ENCODE data around the gene CD28.
"Not testable (repeated sequence)": the region's sequence is repeated elsewhere in the genome, so short reads cannot be mapped to it uniquely, and the experiment has no call there.

The CD28 gene

GRCh38 chr2:203774760-203775159 is 68.3 kb downstream of the CD28 start:
- WGBS (ENCODE audit: insufficient coverage), result 85% methylated on average over 9 of the region's 9 CpGs
- POLR2A ChIA-PET, result no interaction called here
- Histone ChIP-seq H3K4me3 (ENCODE audit: control insufficient read depth in 1 of 7, extremely low read depth in 1 of 7, insufficient read depth in 4 of 7, low read depth in 2 of 7, low read length in 6 of 7) (no peak overlapping the region), H3K27me3 (replicated peaks in 2 of 5; ENCODE audit: control insufficient read depth in 4 of 5, insufficient read depth in 5 of 5, low read length in 4 of 5) (no peaks in the 10 kb centered on the region), H3K4me1 (ENCODE audit: control extremely low read depth in 1 of 4, control insufficient read depth in 4 of 4, insufficient read depth in 4 of 4, low read length in 3 of 4) (no peaks in the 10 kb centered on the region), H3K36me3 (ENCODE audit: control insufficient read depth in 4 of 4, insufficient read depth in 4 of 4, low read length in 3 of 4) (no peaks in the 10 kb centered on the region), H3K27ac (ENCODE audit: insufficient read depth in 1 of 2, low read depth in 1 of 2, low read length in 2 of 2, poor library complexity in 1 of 2, severe bottlenecking in 2 of 2) (no peak overlapping the region), H3K9me3 (ENCODE audit: control extremely low read depth in 1 of 5, control insufficient read depth in 4 of 5, insufficient read depth in 2 of 5, low read depth in 1 of 5, low read length in 4 of 5) (no peaks in the 10 kb centered on the region)
- CTCF ChIA-PET, result interaction anchor here (1.0 kb wide), 1 partner anchor 9 kb away, joined by 3 read pairs; no protein-coding TSS in a partner anchor
- no peak for DNase-seq

DNA sequence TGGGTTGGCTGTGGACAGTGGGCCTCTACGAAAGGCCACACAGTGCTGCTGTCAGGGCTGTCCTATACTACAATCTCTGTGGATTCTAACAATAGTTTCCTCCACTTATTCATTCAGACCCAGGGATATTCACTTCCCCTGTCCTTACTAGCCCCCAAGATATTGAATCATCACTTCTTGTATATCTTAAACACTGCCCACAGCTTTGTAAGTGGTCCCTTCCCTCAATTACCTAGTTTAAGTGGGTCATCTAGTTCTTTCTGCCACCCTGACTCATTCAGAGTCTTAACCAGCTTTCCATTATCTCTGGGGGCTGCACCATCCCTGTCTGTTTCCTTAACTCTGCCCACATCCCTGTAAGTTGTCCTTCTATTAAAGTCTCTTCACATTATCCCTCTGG is 69.2 kb downstream of the CD28 start:
- no peaks in the 10 kb centered on the region for H3K27me3 ChIP-seq (replicated peaks in 2 of 5; ENCODE audit: control insufficient read depth in 4 of 5, insufficient read depth in 5 of 5, low read length in 4 of 5)
- no peaks in the 10 kb centered on the region for H3K36me3 ChIP-seq (ENCODE audit: control insufficient read depth in 4 of 4, insufficient read depth in 4 of 4, low read length in 3 of 4)
- H3K9me3 ChIP-seq (ENCODE audit: control extremely low read depth in 1 of 5, control insufficient read depth in 4 of 5, insufficient read depth in 2 of 5, low read depth in 1 of 5, low read length in 4 of 5), result no peaks in the 10 kb centered on the region
- no peak overlapping the region for H3K27ac ChIP-seq (ENCODE audit: insufficient read depth in 1 of 2, low read depth in 1 of 2, low read length in 2 of 2, poor library complexity in 1 of 2, severe bottlenecking in 2 of 2)
- 94% methylated on average over 1 of the region's 1 CpG for WGBS (ENCODE audit: insufficient coverage)
- CTCF ChIA-PET, result interaction anchor here (0.9 kb wide), 1 partner anchor 71 kb away, joined by 3 read pairs; no protein-coding TSS in a partner anchor
- no peak for DNase-seq
- POLR2A ChIA-PET, result no interaction called here
- no peaks in the 10 kb centered on the region for H3K4me1 ChIP-seq (ENCODE audit: control extremely low read depth in 1 of 4, control insufficient read depth in 4 of 4, insufficient read depth in 4 of 4, low read length in 3 of 4)
- H3K4me3 ChIP-seq (ENCODE audit: control insufficient read depth in 1 of 7, extremely low read depth in 1 of 7, insufficient read depth in 4 of 7, low read depth in 2 of 7, low read length in 6 of 7), result no peak overlapping the region

DNA sequence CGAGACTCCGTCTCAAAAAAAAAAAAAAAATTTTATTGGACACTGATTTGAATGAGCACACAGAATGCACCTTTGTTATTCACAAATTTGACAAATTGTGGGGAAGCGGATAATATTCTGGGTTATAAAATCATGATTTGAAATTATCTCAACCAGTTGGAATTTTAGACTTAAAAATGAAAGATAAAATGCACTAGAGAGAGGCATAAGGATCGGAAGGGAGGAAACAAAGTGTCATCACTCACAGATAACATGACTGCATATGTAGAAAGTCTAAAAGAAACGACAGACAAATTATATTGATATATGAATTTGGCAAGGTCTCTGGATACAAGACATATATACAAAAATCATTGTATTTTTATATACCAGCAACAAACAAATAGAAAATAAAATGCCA is 70.6 kb downstream of the CD28 start:
- H3K9me3 ChIP-seq (ENCODE audit: control extremely low read depth in 1 of 5, control insufficient read depth in 4 of 5, insufficient read depth in 2 of 5, low read depth in 1 of 5, low read length in 4 of 5), result no peaks in the 10 kb centered on the region
- H3K36me3 ChIP-seq (ENCODE audit: control insufficient read depth in 4 of 4, insufficient read depth in 4 of 4, low read length in 3 of 4), result no peaks in the 10 kb centered on the region
- no peaks in the 10 kb centered on the region for H3K4me1 ChIP-seq (ENCODE audit: control extremely low read depth in 1 of 4, control insufficient read depth in 4 of 4, insufficient read depth in 4 of 4, low read length in 3 of 4)
- no peaks in the 10 kb centered on the region for H3K27me3 ChIP-seq (replicated peaks in 2 of 5; ENCODE audit: control insufficient read depth in 4 of 5, insufficient read depth in 5 of 5, low read length in 4 of 5)
- no peak for DNase-seq
- ChIA-PET CTCF (no interaction called here), POLR2A (no interaction called here)
- no peak overlapping the region for H3K4me3 ChIP-seq (ENCODE audit: control insufficient read depth in 1 of 7, extremely low read depth in 1 of 7, insufficient read depth in 4 of 7, low read depth in 2 of 7, low read length in 6 of 7)
- no peak overlapping the region for H3K27ac ChIP-seq (ENCODE audit: insufficient read depth in 1 of 2, low read depth in 1 of 2, low read length in 2 of 2, poor library complexity in 1 of 2, severe bottlenecking in 2 of 2)
- WGBS (ENCODE audit: insufficient coverage), result 33% methylated on average over 1 of the region's 5 CpGs

- H3K27ac ChIP-seq (ENCODE audit: insufficient read depth in 1 of 2, low read depth in 1 of 2, low read length in 2 of 2, poor library complexity in 1 of 2, severe bottlenecking in 2 of 2); POLR2A ChIA-PET; H3K4me3 ChIP-seq (ENCODE audit: control insufficient read depth in 1 of 7, extremely low read depth in 1 of 7, insufficient read depth in 4 of 7, low read depth in 2 of 7, low read length in 6 of 7); H3K27me3 ChIP-seq (replicated peaks in 2 of 5; ENCODE audit: control insufficient read depth in 4 of 5, insufficient read depth in 5 of 5, low read length in 4 of 5); H3K4me1 ChIP-seq (ENCODE audit: control extremely low read depth in 1 of 4, control insufficient read depth in 4 of 4, insufficient read depth in 4 of 4, low read length in 3 of 4); DNase-seq; H3K9me3 ChIP-seq (ENCODE audit: control extremely low read depth in 1 of 5, control insufficient read depth in 4 of 5, insufficient read depth in 2 of 5, low read depth in 1 of 5, low read length in 4 of 5); H3K36me3 ChIP-seq (ENCODE audit: control insufficient read depth in 4 of 4, insufficient read depth in 4 of 4, low read length in 3 of 4); CTCF ChIA-PET: not testable (repeated sequence)
- WGBS (ENCODE audit: insufficient coverage), result 100% methylated on average over 2 of the region's 4 CpGs
Measured at GRCh38 chr2:203779477-203780073, 73.1 kb downstream of the CD28 start.

GRCh38 chr2:203780231-203780630 is 73.8 kb downstream of the CD28 start:
- Histone ChIP-seq H3K9me3 (ENCODE audit: control extremely low read depth in 1 of 5, control insufficient read depth in 4 of 5, insufficient read depth in 2 of 5, low read depth in 1 of 5, low read length in 4 of 5) (no peaks in the 10 kb centered on the region), H3K4me1 (ENCODE audit: control extremely low read depth in 1 of 4, control insufficient read depth in 4 of 4, insufficient read depth in 4 of 4, low read length in 3 of 4) (peaks cover 0 to 7% (median 2%) of the 10 kb centered on the region in 4 experiments), H3K27me3 (replicated peaks in 2 of 5; ENCODE audit: control insufficient read depth in 4 of 5, insufficient read depth in 5 of 5, low read length in 4 of 5) (no peaks in the 10 kb centered on the region), H3K27ac (ENCODE audit: insufficient read depth in 1 of 2, low read depth in 1 of 2, low read length in 2 of 2, poor library complexity in 1 of 2, severe bottlenecking in 2 of 2) (no peak overlapping the region), H3K4me3 (ENCODE audit: control insufficient read depth in 1 of 7, extremely low read depth in 1 of 7, insufficient read depth in 4 of 7, low read depth in 2 of 7, low read length in 6 of 7) (no peak overlapping the region), H3K36me3 (ENCODE audit: control insufficient read depth in 4 of 4, insufficient read depth in 4 of 4, low read length in 3 of 4) (no peaks in the 10 kb centered on the region)
- ChIA-PET POLR2A (no interaction called here), CTCF (interaction anchor here (1.6 kb wide), 1 partner anchor 295 kb away, joined by 3 read pairs; no protein-coding TSS in a partner anchor)
- no peak for DNase-seq

DNA sequence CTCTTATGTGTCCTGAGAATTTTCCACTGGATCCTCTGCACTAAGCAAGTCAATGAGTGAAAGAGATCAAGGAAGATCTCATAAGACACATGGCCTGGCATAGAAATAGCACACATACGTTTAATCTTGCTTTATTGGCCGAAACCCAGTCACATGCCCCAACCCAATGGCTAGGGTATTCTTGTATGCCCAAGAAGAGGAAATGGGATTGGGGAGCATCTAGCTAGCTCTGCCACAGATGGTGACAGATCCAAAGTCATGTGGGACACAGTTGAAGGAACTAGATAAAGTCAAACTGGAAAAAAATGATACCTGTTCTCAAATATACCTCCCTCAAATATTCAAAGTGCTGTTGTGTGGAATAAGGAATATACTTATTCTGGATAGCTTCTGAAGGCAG is 74.7 kb downstream of the CD28 start:
- no CpG with 5 or more reads among the region's 2 CpGs for WGBS (ENCODE audit: insufficient coverage)
- POLR2A ChIA-PET, result no interaction called here

GRCh38 chr2:203782262-203782976 is 76.0 kb downstream of the CD28 start:
- no peak overlapping the region for H3K27ac ChIP-seq (ENCODE audit: insufficient read depth in 1 of 2, low read depth in 1 of 2, low read length in 2 of 2, poor library complexity in 1 of 2, severe bottlenecking in 2 of 2)
- H3K4me1 ChIP-seq (ENCODE audit: control extremely low read depth in 1 of 4, control insufficient read depth in 4 of 4, insufficient read depth in 4 of 4, low read length in 3 of 4), result peaks cover 0 to 11% (median 2%) of the 10 kb centered on the region in 4 experiments
- POLR2A ChIA-PET, result no interaction called here
- H3K4me3 ChIP-seq (ENCODE audit: control insufficient read depth in 1 of 7, extremely low read depth in 1 of 7, insufficient read depth in 4 of 7, low read depth in 2 of 7, low read length in 6 of 7), result no peak overlapping the region
- H3K36me3 ChIP-seq (ENCODE audit: control insufficient read depth in 4 of 4, insufficient read depth in 4 of 4, low read length in 3 of 4), result no peaks in the 10 kb centered on the region
- no peaks in the 10 kb centered on the region for H3K27me3 ChIP-seq (replicated peaks in 2 of 5; ENCODE audit: control insufficient read depth in 4 of 5, insufficient read depth in 5 of 5, low read length in 4 of 5)
- WGBS (ENCODE audit: insufficient coverage), result 73% methylated on average over 3 of the region's 5 CpGs
- CTCF ChIA-PET, result interaction anchor here (1.0 kb wide), 2 partner anchors 15 to 174 kb away, joined by 3 read pairs; no protein-coding TSS in a partner anchor
- peak; percentile 88 to 95 (median 94) for DNase-seq
- H3K9me3 ChIP-seq (ENCODE audit: control extremely low read depth in 1 of 5, control insufficient read depth in 4 of 5, insufficient read depth in 2 of 5, low read depth in 1 of 5, low read length in 4 of 5), result no peaks in the 10 kb centered on the region

More for the DNA sequence above, 74.7 kb downstream of the CD28 start:
- Histone ChIP-seq H3K27me3 (replicated peaks in 2 of 5; ENCODE audit: control insufficient read depth in 4 of 5, insufficient read depth in 5 of 5, low read length in 4 of 5) (no peaks in the 10 kb centered on the region), H3K4me1 (ENCODE audit: control extremely low read depth in 1 of 4, control insufficient read depth in 4 of 4, insufficient read depth in 4 of 4, low read length in 3 of 4) (peaks cover 0 to 7% (median 2%) of the 10 kb centered on the region in 4 experiments), H3K4me3 (ENCODE audit: control insufficient read depth in 1 of 7, extremely low read depth in 1 of 7, insufficient read depth in 4 of 7, low read depth in 2 of 7, low read length in 6 of 7) (no peak overlapping the region), H3K9me3 (ENCODE audit: control extremely low read depth in 1 of 5, control insufficient read depth in 4 of 5, insufficient read depth in 2 of 5, low read depth in 1 of 5, low read length in 4 of 5) (no peaks in the 10 kb centered on the region), H3K36me3 (ENCODE audit: control insufficient read depth in 4 of 4, insufficient read depth in 4 of 4, low read length in 3 of 4) (no peaks in the 10 kb centered on the region), H3K27ac (ENCODE audit: insufficient read depth in 1 of 2, low read depth in 1 of 2, low read length in 2 of 2, poor library complexity in 1 of 2, severe bottlenecking in 2 of 2) (no peak overlapping the region)
- no peak for DNase-seq
- CTCF ChIA-PET, result interaction anchor here (1.1 to 1.6 kb wide), 2 partner anchors 32 to 296 kb away, joined by 3 read pairs; no protein-coding TSS in a partner anchor
